GM18517 (cell line): ENCODE measurements around the gene STX18.
A peak's percentile ranks its signal among the peaks of the same experiment; 100 is the strongest.
"Not testable (repeated sequence)": the region's sequence is repeated elsewhere in the genome, so short reads cannot be mapped to it uniquely, and the experiment has no call there.

Experiments
- ATAC-seq: cut with Tn5 transposase; IDR thresholded peaks from one replicate; pipeline ENCODE4 v1.9.1; 2021; ENCODE audit warnings: mild to moderate bottlenecking, moderate library complexity; ENCODE audit not compliant: unreplicated experiment

STX18 gene

DNA sequence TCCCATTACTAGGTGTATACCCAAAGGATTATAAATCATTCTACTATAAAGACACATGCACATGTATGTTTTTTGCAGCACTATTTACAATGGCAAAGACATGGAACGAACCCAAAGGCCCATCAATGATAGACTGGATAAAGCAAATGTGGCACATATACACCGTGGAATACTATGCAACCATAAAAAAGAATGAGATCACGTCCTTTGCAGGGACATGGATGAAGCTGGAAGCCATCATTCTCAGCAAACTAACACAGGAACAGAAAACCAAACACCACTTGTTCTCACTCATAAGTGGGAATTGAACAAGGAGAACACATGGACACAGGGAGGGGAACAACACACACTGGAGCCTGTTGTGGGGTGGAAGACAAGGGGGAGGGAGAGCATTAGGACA, 31.2 kb downstream of the STX18 start:
- not testable (repeated sequence) for ATAC-seq

DNA sequence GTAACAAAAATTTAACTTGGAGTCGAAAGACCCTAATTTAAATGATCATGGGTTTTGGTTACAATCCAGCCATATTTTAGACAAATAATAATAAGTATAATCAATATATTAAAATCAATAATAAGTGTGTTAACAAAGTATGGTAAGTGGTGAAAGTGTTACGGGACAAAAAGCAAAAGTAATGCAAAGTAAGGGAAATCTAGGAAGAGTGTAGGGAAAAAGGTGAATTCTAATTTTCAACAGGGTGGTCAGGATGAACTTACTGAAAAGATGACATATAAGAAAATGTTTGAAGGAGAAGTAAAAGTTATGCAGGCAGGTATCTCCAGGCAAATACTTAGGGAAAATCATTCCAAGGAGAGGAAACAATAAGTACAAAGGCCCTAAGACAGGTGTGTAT, 32.3 kb downstream of the STX18 start:
- ATAC-seq: no peak

DNA sequence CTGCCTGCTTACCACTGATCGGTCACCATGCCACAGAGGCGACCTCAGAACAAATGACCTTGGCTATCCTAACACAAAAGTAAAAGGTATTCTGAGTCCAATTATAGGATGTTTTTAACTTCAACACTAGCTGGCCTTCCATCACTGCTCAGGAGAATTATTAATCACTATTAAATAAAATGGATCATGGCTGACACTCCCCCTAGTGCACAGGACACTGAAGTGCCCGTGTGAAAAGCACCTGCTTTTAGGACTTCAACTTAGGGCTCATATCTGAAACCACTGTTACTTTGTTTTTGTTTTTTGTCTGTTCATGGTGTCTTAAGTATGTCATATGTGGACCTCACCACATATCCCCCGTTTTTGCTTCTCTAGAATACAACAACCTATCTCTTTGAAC, 33.9 kb downstream of the STX18 start:
- peak; percentile 48 for ATAC-seq

DNA sequence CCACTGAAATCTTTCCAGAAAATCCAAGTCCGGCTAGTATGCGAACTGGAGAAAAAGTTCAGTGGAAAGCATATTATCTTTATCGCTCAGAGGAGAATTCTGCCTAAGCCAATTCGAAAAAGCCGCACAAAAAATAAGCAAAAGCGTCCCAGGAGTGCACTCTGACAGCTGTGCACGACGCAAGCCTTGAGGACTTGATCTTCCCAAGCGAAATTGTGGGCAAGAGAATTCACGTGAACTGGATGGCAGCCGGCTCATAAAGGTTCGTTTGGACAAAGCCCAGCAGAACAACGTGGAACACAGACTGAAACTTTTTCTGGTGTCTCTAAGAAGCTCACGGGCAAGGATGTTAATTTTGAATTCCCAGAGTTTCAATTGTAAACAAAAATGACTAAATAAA, 34.4 kb downstream of the STX18 start:
- no peak for ATAC-seq

DNA sequence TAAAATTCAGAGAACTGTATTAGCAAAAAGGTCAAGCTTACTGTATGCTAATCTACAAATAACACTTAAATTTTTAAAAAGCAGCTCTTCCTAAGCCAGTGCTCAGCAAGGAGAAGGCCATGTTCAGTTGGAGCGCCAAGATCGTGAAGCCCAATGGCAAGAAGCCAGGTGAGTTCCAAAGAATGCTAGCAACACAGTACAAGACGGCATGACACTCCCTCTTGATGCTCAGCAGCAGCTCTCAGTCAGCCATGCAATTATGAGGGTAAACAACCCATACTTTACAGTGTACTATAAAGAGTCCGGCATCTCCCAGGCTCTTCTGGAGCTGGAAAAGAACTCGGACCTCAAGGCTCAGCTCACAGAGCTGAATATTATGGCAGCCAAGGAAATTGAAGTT, 34.9 kb downstream of the STX18 start:
- ATAC-seq: no peak

DNA sequence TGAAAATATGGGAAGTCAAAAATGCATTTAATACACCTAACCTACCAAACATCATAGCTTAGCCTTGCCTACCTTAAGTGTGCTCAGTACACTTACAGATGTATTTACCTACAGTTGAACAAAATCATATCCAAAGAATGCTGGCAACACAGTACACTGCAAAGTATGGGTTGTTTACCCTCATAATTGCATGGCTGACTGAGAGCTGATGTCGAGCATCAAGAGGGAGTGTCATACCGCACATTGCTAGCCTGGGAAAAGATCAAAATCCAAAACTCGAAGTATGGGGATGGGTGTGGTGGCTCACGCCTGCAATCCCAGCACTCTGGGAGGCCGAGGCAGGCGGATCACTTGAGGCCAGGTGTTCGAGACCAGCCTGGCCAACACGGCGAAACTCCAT, 36.6 kb downstream of the STX18 start:
- not testable (repeated sequence) for ATAC-seq

DNA sequence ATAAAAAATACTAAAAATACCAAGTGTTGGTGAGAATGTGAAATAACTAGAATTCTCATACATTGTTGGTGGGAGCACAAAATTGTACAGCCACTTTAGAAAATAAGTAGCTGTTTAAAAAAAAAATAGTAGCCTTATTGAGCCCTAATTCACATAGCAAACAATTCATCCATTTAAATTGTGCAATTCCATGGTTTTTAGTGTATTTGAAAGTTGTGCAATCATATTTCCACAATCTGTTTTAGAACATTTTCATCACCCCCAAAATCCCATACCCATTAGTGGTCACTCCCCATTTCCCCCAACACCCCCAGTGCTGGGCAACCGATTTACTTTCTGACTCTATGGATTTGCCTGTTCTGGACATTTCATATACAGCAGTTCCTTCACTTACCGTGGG, 37.1 kb downstream of the STX18 start:
- no peak for ATAC-seq

DNA sequence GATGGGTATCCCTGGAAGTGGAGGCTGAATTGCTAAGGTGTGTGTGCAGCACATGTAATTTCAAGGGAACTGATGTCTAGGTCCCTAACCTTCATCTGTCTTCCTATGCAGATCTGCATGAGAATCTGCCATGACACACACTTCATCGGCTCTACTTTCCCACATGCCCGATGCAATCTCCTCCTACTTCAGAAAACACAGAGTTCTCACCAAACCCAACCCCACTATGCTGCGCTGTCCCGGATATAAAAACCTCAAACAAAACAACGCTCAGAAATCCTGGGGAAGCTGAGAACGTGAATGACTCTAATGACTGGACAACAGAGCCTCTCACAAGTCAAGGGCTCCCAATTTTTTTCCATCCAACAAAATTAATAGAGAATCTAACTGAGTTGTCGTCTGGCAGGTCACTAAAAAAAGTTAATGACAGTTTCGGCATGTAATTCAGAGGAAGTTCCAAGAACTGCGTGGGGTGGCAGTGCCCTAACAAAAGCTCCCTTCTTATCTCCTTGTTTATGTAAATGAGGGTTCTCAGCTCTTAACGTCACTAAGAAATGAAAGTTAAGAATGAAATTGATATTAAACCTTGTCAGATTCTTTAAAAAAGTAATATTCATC, 39.0 kb downstream of the STX18 start:
- ATAC-seq: peak; percentile 55

DNA sequence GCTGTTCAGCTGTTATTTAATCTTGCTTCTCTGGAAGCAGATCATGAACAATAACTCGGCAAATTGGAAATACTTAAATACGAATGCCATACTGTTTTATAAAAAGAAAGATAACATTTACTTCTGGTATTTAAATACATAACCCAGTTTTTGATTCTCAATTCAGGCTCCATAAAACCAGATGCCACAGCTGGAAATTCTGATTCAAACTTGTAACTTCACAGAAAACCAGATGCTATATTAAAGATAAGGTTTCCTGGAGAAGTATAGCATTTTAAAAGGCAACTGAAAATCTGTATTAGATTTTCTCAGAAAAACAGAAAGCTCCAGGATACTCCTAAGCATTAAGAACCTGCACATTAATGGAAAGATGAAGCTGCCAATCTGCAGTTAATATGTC, 40.2 kb downstream of the STX18 start:
- ATAC-seq: no peak

DNA sequence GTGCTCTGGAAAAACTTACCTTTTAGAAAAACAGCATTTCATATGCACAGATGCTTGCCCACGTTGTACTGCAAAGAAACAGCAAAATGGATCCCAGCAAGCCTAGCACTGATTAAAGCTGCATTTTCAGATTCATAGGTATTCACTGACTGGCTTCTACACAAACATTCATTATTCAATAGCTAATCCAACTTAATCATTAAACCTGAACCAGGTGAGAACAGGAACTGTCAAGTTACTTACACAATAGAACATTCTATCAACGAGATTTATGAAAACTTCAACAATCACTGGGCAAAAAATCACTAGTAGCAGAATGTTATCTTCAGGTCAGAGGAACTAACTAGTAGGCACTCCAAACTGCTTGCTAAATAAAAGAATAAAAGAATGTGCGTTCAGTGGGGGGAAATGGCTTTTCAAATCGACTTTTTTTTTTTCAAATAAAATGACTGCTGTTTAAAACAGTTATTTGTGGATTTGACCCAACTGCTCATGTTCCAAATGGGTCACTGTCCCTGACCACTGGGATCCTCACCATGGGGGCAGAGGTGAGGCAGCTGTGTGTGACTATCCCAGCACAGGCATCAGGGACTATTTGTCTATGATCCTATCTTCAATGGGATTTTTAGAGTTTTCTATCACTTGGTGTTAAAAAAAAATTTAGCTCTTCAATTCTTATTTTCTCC, 42.3 kb downstream of the STX18 start:
- no peak for ATAC-seq

DNA sequence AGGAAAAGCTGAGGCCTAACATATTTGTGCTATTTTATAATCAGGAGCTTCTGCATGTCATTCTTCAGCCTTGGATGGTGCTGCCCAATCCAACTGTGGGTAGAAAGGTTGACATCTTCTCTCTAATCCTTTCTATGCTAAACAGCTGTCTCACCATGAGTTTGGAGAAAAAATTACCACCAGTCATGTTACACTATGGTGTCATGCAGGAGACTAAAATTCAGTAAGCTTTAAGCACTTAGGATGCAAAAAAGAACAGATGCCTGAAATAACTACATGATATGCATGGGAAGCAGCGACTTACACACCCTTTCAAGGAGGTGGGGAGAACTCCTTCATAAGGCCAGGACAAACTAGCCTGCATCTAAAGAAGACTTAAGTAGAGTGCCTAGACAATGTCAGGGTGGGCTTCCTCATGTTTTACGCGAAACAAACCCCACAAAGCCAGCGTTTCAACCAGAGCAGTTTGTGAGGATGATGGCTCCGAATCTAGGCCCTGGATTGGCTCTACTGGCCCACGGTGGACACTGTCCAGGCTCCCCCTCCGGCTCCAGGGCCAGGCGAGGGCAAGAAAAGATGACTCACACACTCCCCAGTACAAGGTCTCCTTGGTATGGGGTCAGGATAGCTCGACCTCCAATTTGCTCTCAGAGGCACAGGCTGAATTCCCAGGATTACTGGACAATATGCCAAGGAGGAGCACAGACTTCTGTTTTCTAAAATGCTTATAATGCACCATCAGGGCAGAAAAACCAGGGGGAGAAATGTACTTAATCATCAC, 45.1 kb downstream of the STX18 start:
- no peak for ATAC-seq

DNA sequence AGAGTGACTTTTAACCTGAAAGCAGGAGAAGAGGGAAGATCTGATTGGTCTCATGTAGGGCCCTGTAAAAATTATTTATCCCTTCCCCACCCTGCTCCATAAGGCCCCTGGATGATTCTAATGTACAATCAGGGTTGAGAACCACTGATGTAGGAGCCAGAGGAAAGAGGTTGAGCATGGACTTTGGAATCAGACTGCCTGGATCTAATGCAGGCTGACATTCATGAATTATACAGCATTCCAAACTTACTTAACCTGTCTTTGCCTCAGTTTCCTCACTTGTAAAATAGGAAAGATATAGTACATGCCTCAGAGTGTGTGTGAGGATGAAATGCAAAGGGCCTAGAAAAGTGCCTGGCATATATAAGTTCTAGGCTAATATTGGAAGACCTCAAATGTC, 47.0 kb downstream of the STX18 start:
- no peak for ATAC-seq

DNA sequence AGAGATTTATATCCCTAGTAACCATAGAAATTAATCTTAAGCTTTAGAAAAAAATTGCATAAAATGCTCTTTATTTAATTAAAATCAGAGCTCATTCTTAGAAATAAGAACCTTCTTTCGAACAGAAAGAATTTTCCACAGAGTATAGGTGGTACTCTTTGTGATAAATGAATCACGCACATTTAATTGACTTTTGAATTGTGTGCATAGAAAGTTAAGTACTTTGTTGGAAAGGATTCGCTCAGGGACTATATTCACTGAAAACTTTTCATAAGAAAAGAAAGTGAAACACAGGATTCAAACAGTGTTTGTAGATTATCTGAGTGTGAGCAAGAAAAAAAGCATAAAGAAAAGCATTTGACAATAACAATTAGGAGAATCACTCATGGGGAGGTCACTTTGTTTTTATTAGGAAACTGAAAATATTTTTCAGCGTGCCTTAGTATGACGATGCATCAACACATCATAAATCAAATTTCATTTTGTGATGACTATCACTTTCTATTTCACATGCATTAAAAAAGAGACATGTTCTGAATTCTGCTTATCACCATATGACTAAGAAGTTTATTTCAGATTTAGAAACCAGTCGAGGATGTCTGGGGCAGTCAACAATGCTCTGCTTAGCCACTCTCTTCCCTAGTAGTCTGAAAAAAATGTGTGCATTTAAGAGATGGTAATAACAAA, 49.5 kb downstream of the STX18 start:
- peak; percentile 67 for ATAC-seq

DNA sequence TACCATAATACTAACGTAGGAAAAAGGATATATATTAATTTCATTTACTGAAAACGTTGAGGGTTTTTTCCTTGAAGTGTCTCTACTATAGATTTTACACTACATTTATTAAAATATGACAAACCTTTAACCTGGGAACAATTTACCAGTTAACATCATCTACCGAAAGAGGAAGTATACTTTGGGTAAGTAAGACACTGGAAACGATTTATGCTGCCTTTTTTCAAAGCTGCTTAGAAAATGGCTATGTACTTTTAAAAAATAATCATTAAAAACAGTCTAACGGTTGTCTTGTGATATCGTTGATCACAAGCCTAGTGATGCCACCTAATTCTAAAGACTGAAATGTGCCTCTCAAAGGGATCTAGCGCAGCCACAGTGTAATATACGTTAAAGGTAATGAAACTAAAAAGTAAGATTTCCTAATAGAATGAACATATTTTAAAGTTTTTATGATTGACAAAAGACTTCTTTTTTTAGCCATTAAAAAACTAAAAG, 50.4 kb downstream of the STX18 start:
- ATAC-seq: no peak

DNA sequence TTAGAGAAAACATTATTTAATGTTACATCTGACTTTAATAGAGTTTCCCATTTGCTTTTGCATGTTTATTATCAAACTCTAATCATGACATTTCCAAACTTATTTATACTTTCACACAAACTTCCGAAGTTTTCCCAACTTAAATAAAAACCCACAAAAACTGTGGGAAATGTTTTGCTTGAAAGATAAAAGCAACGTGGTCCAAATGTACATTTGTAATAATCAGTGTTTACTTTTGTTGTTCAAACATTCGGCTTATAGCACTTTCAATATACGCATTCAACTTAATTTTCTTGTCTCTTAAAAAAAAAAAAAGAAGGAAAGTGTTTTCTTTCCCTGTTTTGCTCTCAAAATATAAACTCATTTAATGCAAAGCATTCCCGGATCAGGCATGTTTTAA, 51.0 kb downstream of the STX18 start:
- ATAC-seq: no peak

DNA sequence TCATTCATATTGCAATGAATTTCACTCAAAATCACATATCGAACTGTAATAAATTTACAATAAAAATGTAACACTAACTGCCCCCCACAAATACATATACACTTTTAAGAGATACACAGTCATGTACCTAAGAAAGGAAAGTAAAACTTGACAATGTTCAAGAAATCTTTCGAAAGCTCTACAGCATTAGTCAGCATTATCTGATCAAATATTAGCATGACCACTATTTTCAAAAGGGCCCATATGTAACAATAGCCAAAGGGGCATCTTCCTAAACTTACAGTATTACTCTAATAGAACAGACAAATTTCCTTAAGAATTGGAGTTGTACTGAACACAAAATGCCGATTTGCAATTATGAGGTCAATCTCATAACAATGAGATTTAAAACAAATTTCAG, 51.8 kb downstream of the STX18 start:
- no peak for ATAC-seq

DNA sequence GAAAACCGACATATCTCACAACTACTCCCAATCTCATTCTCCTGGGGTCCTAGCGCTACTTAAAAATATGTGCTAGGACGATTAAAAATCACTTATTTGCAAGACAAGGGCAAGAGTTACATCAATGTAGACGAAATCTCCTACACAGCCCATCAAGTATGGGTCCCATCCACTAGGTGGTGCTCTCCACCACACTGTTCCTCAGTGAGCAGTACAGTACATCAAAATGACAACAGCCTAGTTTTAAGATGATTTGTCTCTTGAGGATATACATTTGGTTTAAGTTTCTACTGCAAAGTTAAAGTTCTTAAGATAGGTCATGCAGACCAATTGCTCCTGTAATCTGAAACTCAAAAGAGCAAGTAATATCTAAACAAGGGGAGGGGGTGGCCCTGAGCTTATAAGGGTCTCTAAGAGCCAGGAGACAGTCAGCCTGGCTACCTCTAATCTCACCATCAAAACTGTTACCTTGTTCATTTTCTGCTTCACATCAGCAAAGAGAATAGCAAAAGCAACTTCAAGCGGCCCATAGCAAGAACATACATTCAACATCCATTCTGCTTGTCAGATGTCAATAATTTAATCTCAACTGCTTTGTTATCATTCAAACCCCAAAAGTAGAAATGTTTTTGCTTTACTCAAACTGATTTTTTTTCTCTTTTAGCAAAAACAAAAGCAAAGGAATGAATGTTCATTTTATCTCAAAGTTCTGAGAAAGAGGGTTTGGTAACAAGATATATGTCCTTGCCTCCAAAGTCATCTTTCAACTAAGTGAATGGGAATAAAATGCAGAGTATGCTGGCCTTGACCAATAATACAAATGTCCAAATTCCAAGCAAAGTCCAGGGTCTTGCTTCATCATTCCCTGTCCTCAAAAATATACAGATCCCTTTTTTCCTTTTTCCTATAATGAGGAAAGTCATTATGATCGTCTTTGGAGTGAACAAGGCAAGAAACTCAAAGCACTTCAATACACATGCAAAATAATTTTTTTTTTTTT, 53.1 kb downstream of the STX18 start:
- ATAC-seq: peak; percentile 69

DNA sequence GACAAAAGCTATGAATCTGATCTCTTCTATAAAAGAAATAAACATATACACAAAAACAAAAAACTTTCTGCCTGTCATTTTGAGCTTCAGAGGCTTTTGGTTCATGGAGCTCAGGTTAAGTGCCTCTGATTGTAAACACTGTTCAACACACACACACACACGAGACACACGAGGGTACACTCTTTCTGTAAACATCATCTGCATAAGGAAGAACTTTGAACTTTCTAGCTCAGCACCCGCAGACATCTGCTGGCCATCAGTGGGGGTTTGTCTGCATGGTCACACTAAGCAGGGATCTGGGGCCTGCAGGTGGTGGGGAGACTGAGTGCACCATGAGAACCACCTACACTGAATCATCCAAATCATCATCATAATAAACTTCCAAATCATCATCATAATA, 54.9 kb downstream of the STX18 start:
- ATAC-seq: no peak

DNA sequence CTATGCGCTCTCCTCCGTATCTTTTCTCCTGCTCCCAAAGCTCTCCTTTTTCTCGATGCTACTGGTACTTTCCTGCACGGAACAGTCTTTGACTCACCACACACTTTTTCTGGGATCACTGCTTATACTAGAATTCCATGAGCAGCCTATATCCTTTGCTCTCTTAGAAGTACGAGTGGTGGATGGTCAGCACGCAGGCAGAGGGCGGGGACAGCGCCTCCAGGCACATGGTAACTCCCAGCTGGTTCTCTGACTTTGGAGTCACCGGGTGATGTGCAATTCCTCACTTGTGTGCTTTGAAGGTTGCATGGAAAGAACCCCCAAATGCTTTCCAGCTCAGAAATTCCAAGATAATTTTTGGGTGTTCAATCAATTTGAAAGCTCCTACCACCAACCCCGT, 56.0 kb downstream of the STX18 start:
- no peak for ATAC-seq

DNA sequence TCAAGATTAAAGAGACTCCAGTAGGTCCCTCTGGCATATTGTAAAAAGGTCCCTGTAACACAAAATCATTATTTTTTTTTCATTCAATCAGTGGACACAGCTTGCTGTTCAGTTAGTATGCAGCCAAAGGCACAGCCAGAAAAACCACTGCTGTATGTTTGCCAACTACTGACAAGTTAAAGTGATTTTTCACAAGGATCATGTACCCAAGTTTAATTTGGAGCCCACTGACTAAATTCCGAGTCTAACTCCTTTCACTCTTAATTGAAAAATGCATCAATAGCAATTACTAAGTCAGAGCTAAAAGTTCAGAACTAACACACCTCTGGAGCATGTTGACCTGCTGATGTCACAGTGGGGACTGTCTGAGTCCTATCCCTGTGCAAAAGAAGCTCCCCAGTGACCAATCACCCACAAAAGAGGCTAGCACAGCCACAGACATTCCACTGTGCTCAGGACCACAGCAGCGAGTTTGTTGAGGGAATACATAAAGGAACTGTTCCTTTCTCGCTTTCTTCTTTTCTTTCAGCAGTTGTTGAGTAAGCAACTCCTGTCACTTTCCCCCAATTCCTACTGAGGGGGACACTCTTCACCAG, 60.4 kb downstream of the STX18 start:
- ATAC-seq: no peak
